GM23248 (cell line): Measurements from ENCODE around the gene GPR89A. TPM values are rescaled to one million over a fixed set of nuclear protein-coding genes. Genes with fewer than 3 reads are reported as not detected.
"Not testable (repeated sequence)": the region's sequence is repeated elsewhere in the genome, so short reads cannot be mapped to it uniquely, and the experiment has no call there.

Experiments used
- DNase-seq: peaks from one replicate; pipeline ENCODE4 v3.0.0-alpha.2; 2015
- H2AFZ ChIP-seq: fragments of 200-600 bp; sonication (generic); 2 replicates; pipeline ENCODE4 v1.6.1; 2016; ENCODE audit warnings: antibody characterized with exemption
- H3F3A ChIP-seq: fragments of 200-600 bp; sonication (generic); 2 replicates; pipeline ENCODE4 v1.6.1; 2016; ENCODE audit warnings: mild to moderate bottlenecking, antibody characterized with exemption, mixed run types; ENCODE audit not compliant: insufficient read depth
- H3K27ac ChIP-seq: fragments of 200-600 bp; sonication (generic); 2 replicates; pipeline ENCODE4 v1.5.1; 2016; ENCODE audit warnings: mild to moderate bottlenecking
- H3K27me3 ChIP-seq: fragments of 200-600 bp; sonication (generic); replicated peaks from 2 replicates; pipeline ENCODE4 v1.6.1; 2016; ENCODE audit warnings: mild to moderate bottlenecking; ENCODE audit not compliant: insufficient read depth
- H3K36me3 ChIP-seq: fragments of 200-600 bp; sonication (generic); 2 replicates; pipeline ENCODE4 v1.6.1; 2016; ENCODE audit warnings: low read depth, mild to moderate bottlenecking
- H3K4me1 ChIP-seq: fragments of 200-600 bp; sonication (generic); 2 replicates; pipeline ENCODE4 v1.6.1; 2016; ENCODE audit warnings: mild to moderate bottlenecking; ENCODE audit not compliant: insufficient read depth
- H3K4me2 ChIP-seq: fragments of 200-600 bp; sonication (generic); one replicate; pipeline ENCODE4 v1.6.1; 2016; ENCODE audit warnings: mild to moderate bottlenecking; ENCODE audit not compliant: unreplicated experiment
- H3K4me3 ChIP-seq: fragments of 200-600 bp; sonication (generic); 2 replicates; pipeline ENCODE4 v1.5.1; 2016; ENCODE audit warnings: mild to moderate bottlenecking
- H3K79me2 ChIP-seq: fragments of 200-600 bp; sonication (generic); 2 replicates; pipeline ENCODE4 v1.6.1; 2016; ENCODE audit warnings: mild to moderate bottlenecking; ENCODE audit not compliant: insufficient read depth
- H3K9ac ChIP-seq: fragments of 200-600 bp; sonication (generic); 2 replicates; pipeline ENCODE4 v1.6.1; 2016; ENCODE audit warnings: mild to moderate bottlenecking
- H3K9me2 ChIP-seq: fragments of 200-600 bp; sonication (generic); 2 replicates; pipeline ENCODE4 v1.6.1; 2016; ENCODE audit warnings: mixed run types, mild to moderate bottlenecking, moderate library complexity; ENCODE audit not compliant: insufficient read depth
- H3K9me3 ChIP-seq: fragments of 200-600 bp; sonication (generic); one replicate; pipeline ENCODE4 v1.6.1; 2017; ENCODE audit warnings: low read depth
- H4K20me1 ChIP-seq: fragments of 200-600 bp; sonication (generic); 2 replicates; pipeline ENCODE4 v1.6.0; 2016; ENCODE audit not compliant: insufficient read depth
- WGBS, 2 experiments: methylation state at CpG; one replicate each; pipeline ENCODE4 v1.1.6; 2015 to 2017; ENCODE audit warnings: low lambda C conversion rate in 2 of 2, low coverage in 1 of 2; ENCODE audit errors: missing lambda C conversion rate in 2 of 2; 5-methylcytosine and 5-hydroxymethylcytosine counted together
- in situ Hi-C: fragments of 300-500 bp; cut with MboI; formaldehyde crosslinking; loops from 2 replicates; pipeline ENCODE4 v1.15.0; 2020
- polyA plus RNA-seq: library from polyadenylated mRNA; unstranded; fragments of >200 nt; fragmentation: Nextera tagmentation; extraction: Ambion mirVana; gene quantifications from 2 replicates; pipeline ENCODE4 v1.2.1, GENCODE V29; 2016
- total RNA-seq: library from RNA; depleted of rRNA; stranded (reverse); fragments of >200 nt; shearing (Covaris generic); gene quantifications from 2 replicates; pipeline ENCODE4 v1.2.3, GENCODE V29; 2014

The GPR89A gene
- total and polyA plus RNA-seq, 2 experiments from 2014 or later = 32.0 to 32.6 TPM

DNA sequence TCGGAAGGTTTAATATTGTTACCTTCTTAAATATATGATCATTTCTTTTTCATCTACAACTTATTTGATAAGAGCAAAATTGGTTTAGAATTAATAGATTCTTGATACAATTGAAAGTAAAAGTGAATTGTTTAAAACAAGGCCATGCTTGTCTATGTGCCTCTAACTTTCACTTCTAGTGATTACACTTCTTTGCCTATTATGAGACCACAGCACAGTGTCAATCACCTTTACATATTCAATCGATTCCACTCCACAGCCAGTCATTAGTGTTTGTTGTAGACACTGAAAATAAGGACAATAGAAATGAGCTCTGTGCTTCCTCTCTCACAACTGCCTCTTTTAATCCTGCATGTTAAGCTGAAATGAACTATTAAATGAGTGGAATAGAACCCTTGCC is 34.1 kb downstream of the GPR89A start:
- H4K20me1 ChIP-seq, H3F3A ChIP-seq, H3K4me1 ChIP-seq, H2AFZ ChIP-seq, in situ Hi-C loops, H3K27ac ChIP-seq, H3K9me3 ChIP-seq, H3K36me3 ChIP-seq, H3K79me2 ChIP-seq, H3K4me3 ChIP-seq, DNase-seq, H3K27me3 ChIP-seq, H3K9ac ChIP-seq, H3K9me2 ChIP-seq, H3K4me2 ChIP-seq: not testable (repeated sequence)
- WGBS, 2 experiments = 100% methylated on average over 1 of the region's 2 CpGs

DNA sequence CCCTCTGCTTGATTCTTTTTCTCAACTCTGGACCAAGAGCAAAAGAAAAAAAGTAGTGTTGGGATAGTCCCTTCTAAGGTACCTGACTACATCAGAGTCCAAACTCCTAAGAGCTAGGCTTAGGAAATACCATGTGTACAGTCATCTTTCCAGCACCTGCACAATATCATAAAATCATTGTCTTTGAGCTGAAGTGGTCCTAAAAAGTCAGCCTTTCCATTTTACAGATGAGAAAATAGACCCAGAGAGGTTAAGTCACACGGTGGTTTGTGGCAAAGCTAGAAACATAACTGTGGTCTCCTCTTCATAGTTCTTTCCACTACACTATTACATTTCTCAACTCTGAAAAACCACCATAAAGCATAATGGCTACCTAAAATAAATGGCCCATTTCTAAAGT is 36.2 kb downstream of the GPR89A start:
- H3K4me2 ChIP-seq, H3K27ac ChIP-seq, H3K9me2 ChIP-seq, H3F3A ChIP-seq, H3K79me2 ChIP-seq, H3K36me3 ChIP-seq, DNase-seq, H3K4me3 ChIP-seq, H4K20me1 ChIP-seq, H3K27me3 ChIP-seq, H3K9ac ChIP-seq, H2AFZ ChIP-seq, in situ Hi-C loops, H3K4me1 ChIP-seq, H3K9me3 ChIP-seq: not testable (repeated sequence)
- no CpG with 5 or more reads among the region's 1 CpG for WGBS, 2 experiments

DNA sequence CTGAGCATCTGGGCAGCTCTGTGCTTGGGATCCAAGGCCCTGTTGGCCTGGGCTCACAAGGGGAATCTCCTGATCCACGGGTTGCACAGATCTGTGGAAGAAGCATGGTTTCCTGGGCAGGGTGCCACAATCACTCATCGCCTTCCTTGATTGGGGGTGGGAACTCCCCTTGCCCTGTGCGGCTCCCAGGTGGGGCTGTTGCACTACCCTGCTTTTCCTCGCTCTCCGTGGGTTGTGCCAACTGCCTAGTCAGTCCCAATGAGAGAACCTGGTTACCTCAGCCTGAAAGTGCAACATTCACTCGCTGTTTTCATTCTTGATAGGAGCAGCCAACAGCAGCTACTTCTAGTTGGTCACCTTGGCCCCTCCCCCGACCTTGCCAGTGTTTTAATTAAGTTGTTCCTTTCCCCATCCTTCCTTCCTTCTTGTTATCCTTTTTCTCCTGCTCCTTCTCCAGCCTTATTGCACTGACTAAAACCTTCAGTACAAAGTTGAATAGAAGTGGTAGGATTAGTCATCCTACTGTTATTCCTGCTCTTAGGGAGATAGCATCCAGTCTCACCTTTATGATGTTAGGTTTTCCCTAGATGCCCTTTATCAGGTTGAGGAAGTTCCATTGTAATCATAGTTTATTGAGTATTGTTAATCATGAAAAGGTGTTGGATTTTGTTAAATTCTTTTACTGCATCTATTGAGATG is 48.6 kb downstream of the GPR89A start:
- H4K20me1 ChIP-seq, DNase-seq, H3F3A ChIP-seq, H3K4me3 ChIP-seq, H3K9ac ChIP-seq, H3K4me1 ChIP-seq, in situ Hi-C loops, H3K27me3 ChIP-seq, H3K4me2 ChIP-seq, H3K36me3 ChIP-seq, H3K9me3 ChIP-seq, H3K79me2 ChIP-seq, H3K9me2 ChIP-seq, H3K27ac ChIP-seq, H2AFZ ChIP-seq: not testable (repeated sequence)
- 94 to 98% methylated on average over 4 of the region's 7 CpGs for WGBS, 2 experiments

DNA sequence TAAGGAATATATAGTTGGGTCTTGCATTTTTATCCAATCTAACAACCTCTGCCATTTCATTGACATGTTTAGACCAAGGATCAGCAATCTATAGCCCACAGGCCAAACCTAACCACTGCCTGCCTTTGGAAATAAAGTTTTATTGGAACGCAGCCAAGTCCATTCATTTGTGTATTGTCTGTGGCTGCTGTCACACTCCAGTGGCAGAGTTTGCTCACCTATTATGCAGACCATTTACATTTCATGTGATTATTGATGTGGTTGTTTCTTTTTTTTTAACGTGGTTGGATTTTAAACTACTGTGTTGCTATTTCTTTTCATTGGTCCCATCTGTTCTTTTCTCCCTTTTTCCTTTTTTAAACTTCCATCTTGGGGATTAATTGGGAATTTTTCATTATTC is 54.7 kb downstream of the GPR89A start:
- WGBS, 2 experiments = 49 to 51% methylated on average over 2 of the region's 2 CpGs

DNA sequence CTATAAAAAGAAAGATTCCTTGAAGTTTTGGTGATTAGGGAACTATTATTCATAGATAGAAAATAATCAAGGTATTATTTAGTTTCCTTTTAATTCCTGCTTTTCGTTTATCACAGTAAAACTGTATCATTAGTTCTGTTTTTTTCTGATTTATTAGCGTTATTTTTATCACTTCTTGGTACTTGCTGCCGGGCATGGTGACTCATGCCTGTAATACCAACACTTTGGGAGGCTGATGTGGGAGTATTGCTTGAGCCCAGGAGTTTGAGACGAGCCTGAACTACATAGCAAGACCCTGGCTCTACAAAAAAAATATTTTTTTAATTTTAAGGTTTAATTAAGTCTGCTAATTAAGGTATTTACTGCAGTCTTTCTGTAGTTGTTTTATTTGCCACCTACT is 57.2 kb downstream of the GPR89A start:
- H4K20me1 ChIP-seq, H3K79me2 ChIP-seq, H3K9me2 ChIP-seq, H3F3A ChIP-seq, H2AFZ ChIP-seq, H3K36me3 ChIP-seq, H3K27ac ChIP-seq, H3K27me3 ChIP-seq, H3K9me3 ChIP-seq, H3K9ac ChIP-seq, H3K4me3 ChIP-seq, in situ Hi-C loops, DNase-seq, H3K4me1 ChIP-seq, H3K4me2 ChIP-seq: not testable (repeated sequence)
- WGBS, 2 experiments = 75 to 79% methylated on average over 4 of the region's 4 CpGs

More for the DNA sequence above, 54.7 kb downstream of the GPR89A start:
- H3K9me3 ChIP-seq, H3K9me2 ChIP-seq, H3K4me2 ChIP-seq, H3K36me3 ChIP-seq, H3K27me3 ChIP-seq, H3K4me3 ChIP-seq, H3K27ac ChIP-seq, H3K79me2 ChIP-seq, H2AFZ ChIP-seq, DNase-seq, H3K9ac ChIP-seq, H4K20me1 ChIP-seq, H3F3A ChIP-seq, H3K4me1 ChIP-seq, in situ Hi-C loops: not testable (repeated sequence)

DNA sequence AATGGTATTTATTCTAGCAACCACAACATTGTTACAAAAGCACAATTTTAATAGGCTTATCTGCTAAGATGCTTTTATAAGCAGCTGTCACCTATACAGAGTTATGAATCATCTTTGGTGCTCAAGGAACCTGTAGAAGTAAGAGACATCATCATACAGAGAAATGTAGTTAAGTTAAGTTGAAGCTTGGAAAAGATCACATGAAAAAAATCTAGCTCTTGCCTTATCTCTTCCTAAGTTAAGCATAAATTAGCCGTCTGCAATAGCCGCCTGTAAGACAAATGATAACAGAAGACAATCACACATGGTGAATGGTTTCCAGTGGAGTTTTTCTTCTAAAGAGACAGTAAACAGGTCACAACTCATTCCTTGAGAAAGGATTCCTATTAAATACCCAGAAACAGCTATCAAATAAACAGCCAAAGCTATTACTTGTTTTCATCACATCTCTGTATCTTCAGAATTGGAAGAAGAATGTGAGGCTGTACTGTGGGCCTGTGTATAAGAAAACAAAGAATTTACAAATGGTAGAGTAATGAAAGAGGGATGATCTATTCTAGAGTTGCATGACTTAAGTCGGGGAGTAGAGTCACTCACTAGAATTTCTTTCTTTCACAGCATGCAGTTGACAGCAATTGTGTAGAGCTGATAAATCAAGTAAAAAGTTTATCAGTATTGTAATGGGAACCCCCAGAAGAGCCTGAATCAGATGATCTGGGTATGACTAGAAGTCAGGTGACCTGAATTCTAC is 63.4 kb downstream of the GPR89A start:
- H3K9me2 ChIP-seq, H3F3A ChIP-seq, H3K4me2 ChIP-seq, DNase-seq, H4K20me1 ChIP-seq, H3K27me3 ChIP-seq, H3K36me3 ChIP-seq, H3K27ac ChIP-seq, in situ Hi-C loops, H3K9me3 ChIP-seq, H3K4me3 ChIP-seq, H3K4me1 ChIP-seq, H2AFZ ChIP-seq, H3K9ac ChIP-seq, H3K79me2 ChIP-seq: not testable (repeated sequence)
- WGBS, 2 experiments = 98 to 100% methylated on average over 2 of the region's 3 CpGs

DNA sequence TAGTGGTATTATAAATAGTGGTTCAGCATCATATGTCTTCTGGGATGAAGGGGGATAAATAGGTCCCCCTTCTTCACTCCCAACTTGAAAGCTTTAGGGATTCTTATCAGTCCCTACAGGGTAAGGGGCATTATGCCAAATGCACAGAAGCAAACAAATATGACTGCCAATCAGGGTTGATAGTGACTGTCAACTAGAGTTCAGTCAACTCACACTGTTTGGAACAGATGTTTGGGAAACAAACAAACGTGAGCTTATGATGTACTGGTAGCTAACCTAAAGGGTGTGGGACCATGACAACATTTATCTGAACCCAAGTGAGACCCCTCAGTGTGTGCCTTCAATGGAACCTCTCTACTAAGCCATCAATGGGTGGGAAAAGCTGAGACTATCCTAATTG is 65.4 kb downstream of the GPR89A start:
- H3K9me3 ChIP-seq, H2AFZ ChIP-seq, in situ Hi-C loops, H3K4me3 ChIP-seq, H3K27me3 ChIP-seq, H3K36me3 ChIP-seq, H3K9me2 ChIP-seq, H3K4me2 ChIP-seq, H3K27ac ChIP-seq, H4K20me1 ChIP-seq, H3K4me1 ChIP-seq, H3K9ac ChIP-seq, H3F3A ChIP-seq, H3K79me2 ChIP-seq, DNase-seq: not testable (repeated sequence)
- no CpG with 5 or more reads among the region's 1 CpG for WGBS, 2 experiments
